Fibroblast of skin of right quadriceps (primary cell): ENCODE measurements around the gene AXIN2.
A peak's percentile ranks its signal among the peaks of the same experiment; 100 is the strongest.
"Not testable (repeated sequence)": the region's sequence is repeated elsewhere in the genome, so short reads cannot be mapped to it uniquely, and the experiment has no call there.

Source experiments
- DNase-seq: peaks from one replicate; pipeline ENCODE4 v3.0.0-alpha.2; 2013

The AXIN2 gene

DNA sequence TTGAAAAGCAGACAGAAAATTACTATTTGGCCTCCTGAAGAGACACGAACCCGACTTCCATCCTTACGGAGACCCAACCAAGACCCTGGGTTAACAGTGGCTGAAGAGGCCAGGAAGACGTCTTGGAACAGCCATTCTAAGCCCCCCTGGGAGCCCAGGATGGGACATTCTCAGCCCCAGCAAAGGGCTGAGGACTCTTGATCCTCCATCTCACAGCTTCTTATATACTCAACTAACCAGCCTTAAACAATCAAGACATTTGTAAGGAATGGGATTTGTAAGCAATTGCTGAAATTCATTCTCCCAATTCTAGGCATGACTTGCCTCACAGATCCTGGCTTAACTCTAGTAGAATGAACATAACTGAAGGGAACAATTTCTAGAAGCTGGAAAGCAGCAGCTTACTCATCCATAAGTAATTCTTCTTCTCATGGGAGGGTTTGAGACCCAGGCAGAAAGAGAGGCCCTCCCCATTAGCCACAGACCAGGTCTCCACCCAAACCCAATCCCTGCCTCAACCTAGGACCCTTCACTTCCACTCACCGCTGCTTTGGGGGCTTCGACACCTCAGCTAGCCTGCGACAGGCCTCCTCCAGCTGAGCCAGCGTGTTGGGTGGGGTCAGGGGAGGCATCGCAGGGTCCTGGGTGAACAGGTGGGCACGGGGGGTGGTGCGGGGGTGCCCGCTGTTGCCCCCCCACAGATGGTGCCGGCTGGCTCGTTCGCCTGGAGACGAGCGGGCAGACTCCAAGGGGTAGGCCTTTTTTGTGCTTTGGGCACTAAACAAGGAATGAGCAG, 25.5 kb downstream of the AXIN2 start:
- no peak for DNase-seq

GRCh38 chr17:65533852-65534457, 27.5 kb downstream of the AXIN2 start:
- DNase-seq: no peak

- DNase-seq: no peak
These were observed 28.2 kb downstream of the AXIN2 start for GRCh38 chr17:65533056-65533745.

GRCh38 chr17:65532101-65532890, 29.2 kb downstream of the AXIN2 start:
- DNase-seq: no peak

DNA sequence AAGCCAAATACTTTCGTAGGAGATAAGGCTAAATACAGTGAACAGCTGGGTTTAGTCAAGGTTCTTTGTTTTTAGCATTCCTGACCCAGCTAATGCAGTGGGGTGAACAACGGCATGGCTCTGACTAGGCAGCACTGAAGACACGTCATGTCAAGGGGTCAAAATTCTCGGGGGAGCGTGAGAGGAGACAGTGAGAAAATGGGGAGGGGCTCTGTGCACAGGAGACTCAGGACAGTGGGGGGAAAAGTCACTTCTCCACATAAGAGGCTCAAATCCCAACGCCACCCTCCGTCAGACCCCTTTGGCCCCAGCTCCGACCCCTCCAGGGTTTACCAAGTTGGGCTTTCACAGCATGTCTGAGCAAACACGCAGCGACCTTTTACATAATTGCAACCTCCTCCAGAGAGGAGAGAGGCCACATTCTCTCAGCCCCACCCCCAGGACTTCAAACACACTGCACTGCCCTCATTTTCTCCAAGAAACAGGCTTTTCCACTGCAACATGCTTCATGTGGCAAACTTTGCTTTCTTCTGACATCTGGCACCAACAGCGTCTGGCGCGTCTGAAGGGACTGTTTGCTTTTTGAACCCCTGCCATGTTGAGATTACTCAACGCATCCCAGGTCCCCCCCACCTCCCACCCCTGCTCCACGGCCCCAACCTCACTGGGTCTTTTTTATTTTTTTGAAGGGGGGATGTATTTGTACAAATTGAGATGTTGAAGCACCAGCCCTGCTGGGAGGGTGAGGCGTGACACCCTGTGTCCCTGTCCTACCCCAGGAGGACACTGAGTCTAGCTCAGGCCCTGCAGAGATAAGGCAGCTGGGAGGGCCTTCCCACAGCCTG, 30.0 kb downstream of the AXIN2 start:
- peak; percentile 71 for DNase-seq

DNA sequence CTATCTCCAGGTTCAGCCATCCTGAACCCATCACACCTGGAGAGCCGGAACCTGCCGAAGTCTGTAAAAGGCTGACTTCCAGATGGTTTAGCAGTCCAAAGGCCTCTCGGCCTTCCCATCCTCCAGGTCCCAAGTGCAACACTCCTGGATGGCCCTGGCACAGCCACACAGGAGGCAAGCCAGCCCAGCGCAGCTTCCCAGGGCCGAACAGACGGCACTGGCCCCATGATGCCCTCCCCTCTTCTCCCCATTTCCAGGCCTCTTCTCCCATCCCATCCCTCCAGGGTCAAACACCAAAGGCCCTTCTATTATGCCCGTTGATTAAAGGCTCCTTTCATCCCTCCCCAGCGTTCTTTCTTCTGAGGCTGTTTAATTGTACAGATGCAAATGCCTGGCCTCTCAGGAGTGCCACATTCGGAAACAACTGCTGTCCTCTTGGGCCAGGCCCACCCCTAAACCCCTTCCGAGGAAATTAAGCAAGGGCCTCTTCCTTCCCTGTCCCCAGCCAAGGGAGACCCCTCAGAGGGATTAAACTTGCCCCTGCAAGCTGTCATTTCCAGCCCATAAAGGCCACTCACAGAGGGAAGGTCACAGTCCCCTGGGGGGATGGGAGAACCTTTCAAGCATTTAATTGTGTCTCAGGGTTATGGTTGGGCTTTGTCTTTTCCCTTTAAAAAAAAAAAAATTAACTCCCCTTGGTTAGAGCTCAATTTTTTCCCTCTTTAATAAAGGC, 30.8 kb downstream of the AXIN2 start:
- DNase-seq: no peak

DNA sequence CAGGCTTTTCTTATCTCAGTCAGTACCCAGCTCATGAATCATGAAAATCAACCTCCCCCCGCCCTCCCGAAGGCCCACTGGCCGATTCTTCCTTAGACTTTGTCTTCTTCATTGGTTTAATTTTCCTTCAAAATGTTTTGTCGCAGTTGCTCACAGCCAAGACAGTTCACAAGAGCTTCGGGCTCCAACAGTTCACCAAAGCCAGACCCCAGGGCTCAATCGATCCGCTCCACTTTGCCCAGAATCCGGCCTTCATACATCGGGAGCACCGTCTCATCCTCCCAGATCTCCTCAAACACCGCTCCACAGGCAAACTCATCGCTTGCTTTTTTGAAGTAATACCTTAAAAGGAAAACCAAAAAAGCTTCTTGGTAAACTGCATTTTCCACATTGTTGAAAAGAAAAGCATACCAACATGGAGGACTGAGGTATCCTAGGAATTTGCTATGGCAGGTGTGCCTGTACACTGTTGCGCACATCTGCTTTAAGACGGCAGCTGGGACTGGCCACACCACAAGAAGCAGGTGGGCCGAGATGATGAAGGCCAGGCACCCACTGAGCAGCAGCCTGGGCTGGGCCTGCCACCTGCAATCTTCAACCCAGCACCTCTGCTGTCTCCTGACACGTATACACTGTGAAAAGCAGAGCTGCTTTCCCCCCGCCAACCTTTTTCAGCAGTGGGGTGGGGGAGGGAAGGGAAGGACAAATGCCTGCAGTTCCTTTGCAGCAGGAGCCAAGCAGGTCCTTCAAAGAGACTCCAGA, 31.5 kb downstream of the AXIN2 start:
- no peak for DNase-seq

- no peak for DNase-seq
These were observed 32.3 kb downstream of the AXIN2 start for GRCh38 chr17:65529040-65529633.

DNA sequence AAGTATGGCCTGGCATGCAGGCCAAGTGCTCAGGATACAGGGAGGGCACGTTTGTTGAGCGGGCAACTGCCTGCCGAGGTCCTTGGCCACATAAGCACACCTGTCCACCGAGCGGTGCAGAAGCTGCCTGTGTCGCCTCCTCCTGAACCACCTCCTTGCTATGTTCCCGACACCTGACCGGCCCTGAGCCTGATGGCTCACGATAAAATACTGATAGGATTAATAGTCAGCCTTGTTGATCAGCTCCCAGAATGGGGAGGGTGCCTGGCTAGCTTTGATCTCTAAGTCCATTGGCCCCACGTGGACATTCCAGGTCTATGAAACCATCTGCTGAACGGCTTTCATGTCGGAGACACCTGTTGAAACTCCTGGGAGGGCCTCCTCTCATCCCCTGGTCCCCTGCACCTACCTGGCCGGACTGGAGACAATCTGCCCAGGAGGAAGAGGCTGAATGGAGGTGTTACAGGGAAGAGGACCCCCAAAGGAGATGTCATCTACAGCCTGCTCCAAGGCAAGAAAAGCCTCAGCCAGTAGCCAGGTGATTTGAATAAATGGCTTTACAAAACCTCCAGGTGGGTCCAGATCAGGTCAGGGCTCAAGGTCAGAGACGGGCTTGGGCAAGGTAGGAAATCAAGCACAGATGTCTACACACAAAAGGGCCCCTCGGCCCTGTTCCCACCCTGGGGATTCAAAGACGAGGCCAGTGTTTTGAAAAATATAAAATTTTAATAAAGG, 33.4 kb downstream of the AXIN2 start:
- no peak for DNase-seq

- no peak for DNase-seq
These were observed 34.1 kb downstream of the AXIN2 start for GRCh38 chr17:65527381-65527780.

DNA sequence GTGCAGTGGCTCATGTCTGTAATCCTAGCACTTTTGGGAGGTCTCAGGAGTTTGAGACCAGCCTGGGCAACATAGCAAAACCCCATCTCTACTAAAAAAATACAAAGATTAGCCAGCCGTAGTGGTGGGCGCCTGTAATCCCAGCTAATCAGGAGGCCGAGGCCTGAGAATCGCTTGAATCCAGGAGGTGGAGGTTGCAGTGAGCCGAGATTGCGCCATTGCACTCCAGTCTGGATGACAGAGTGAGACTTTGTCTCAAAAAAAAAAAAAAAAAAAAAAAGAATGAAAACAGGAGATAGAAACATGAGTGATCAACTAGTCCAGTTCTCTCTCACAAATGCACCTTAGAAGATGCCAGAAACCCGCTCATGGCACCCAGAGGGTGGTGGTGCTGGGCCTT, 34.6 kb downstream of the AXIN2 start:
- not testable (repeated sequence) for DNase-seq

DNA sequence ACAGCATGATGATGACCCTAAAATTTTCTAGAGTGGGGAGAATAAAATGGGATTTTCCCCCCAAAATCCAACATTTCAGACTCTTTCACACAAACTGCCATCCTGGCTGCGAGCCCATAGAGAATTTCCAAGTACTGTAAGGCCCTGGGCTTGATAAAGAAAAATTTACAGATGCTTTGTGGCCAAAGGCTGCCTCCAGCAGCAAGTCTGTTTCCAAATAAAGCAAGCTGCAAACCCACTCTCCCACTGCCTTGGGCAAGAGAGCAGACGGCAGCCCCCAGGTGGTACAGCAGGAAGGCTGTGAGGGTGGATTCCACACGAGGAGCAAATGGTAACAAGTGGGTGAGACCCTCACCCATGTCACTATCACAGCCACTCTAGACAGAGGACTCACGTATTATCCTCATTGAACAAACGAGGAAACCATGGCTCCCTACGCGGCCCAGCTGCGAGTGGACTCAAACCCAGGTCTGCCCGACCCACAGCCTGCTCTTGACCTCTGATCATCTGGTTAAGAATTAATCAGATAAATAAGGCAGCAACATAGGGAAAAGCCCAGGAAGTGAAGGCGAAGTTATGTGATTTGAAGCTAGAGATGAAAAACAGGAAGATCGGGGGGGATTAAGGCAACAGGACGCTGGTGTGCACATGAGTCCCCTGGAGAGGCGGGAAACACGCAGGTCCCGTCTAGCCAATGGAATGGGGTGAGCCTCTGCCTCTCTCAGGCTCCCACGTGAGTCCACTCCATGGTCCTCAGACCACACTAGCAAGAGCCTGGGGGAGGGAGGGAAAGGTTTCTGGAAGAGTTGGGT, 37.4 kb downstream of the AXIN2 start:
- DNase-seq: no peak

DNA sequence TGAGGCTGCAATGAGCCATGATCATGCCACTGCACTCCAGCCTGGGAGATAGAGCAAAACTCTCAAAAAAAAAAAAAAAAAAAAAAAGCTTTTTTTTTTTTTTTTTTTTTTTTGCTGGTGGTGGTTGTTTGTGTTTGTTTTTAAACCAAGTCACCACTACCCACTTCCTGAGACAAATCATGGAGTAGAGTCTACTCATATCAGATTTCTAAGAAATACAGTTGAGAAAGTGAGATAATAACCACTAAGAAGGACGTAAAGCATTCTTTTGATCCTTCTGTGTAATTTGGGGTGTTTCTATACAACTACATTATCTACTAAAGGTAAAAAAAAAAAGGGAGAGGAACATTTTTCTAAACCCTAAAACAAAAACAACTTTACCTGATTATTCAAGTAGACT, 38.0 kb downstream of the AXIN2 start:
- DNase-seq: no peak

GRCh38 chr17:65522751-65523404, 38.6 kb downstream of the AXIN2 start:
- no peak for DNase-seq

- no peak for DNase-seq
These were observed 42.0 kb downstream of the AXIN2 start for GRCh38 chr17:65519462-65519861.

DNA sequence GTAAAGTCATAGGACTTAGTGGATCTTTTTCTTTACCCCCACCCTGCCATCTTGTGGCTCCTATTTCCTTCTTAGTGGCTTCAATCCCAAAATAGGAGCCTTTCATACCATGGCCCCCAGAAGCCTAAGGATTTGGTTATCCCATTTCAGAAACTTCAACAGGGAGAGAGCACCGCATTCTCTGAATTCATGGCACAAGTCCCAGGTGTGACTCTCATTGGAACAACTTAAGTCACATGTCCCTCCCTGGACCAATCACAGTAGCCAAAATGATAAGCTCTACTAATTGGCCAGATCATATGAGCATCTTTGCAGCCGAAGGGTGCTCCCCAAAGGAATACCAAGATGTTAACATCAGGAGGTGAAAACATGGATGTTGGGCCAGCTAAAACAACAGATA, 43.2 kb downstream of the AXIN2 start:
- DNase-seq: peak; percentile 39

DNA sequence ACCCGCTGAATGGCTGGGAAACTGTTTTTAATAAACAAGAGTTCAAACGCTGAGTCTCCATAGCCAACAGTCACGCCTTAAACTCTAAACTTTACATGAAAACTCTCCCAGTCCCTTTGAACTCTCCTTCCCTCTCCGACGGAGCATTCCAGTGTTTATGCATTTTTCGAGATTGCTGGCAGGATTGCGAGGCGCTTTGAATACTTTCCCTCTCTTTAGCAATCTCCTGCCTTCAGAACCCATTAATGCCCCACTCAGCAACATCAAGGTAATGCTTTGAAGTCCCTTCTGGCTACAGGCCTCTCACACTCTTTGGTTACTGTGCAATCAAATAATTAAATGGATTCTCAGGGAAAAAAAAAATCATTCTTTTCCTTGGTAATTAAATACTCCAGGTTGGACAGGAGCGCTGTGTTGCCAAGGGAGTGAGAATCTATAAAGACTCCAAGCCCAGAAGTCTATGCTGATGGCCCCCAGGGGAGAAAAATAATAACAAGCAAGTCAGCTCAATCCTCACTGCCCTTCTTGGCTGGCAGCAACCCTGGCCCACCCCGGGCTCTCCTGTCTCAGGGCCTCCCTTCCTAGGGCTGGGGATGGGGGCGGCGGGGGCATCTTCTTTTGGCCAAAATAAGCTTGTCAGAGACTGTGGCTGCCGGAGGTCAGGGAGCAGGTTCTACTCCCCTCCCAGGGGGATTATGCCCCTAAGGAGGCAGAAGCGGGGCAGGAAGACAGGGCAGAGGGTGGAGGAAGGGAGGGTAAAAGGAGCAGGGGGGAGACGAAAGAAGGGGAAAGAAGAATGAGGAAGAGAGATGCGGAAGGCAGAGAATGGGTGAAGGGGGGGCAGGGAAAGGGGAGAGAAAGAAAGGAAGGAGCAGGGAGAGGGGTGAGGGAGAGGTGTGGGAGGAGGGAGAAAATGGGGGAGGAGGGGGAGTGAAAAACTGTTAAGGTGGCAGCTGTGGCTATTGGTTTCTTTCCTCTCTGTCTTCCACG, 45.2 kb downstream of the AXIN2 start:
- DNase-seq: peak; percentile 73
